GM12878 (cell line): Measurements from ENCODE around the gene TENT4B. TPM values are rescaled to one million over a fixed set of nuclear protein-coding genes. Genes with fewer than 3 reads are reported as not detected.

Source experiments
- ATAC-seq: fragments of 200-7000 bp; cut with Tn5 transposase; 3 replicates; pipeline ENCODE4 v1.9.1; 2020; ENCODE audit warnings: mild to moderate bottlenecking, moderate library complexity
- BruUV-seq: library from RNA; stranded (reverse); fragments of 400-500 nt; replicated peaks from 2 replicates; lab custom pipeline; 2021; lab: Mats Ljungman, UMichigan
- CTCF ChIA-PET: fragments of 300-600 bp; sonication (Branson Sonifier 250); formaldehyde crosslinking; extraction: SDS; loops from one replicate; lab custom pipeline; 2021; ENCODE audit warnings: inconsistent platforms; lab: Yijun Ruan, JAX
- POLR2A ChIA-PET: fragments of 350-600 bp; formaldehyde crosslinking; extraction: SDS; loops from one replicate; lab custom pipeline; 2021; ENCODE audit warnings: inconsistent platforms; lab: Charles Lee
- RAD21 ChIA-PET: fragments of 300-600 bp; sonication (Branson Sonifier 250); formaldehyde crosslinking; loops from one replicate; lab custom pipeline; 2023; ENCODE audit warnings: antibody characterized with exemption; ENCODE audit not compliant: unreplicated experiment; lab: Charles Lee
- SMC1A ChIA-PET: fragments of 300-600 bp; sonication (Branson Sonifier 250); formaldehyde crosslinking; loops from one replicate; lab custom pipeline; 2023; ENCODE audit not compliant: unreplicated experiment, uncharacterized antibody; lab: Charles Lee
- DNase-seq: peaks from one replicate; pipeline ENCODE4 v3.0.0-alpha.2; 2011; ENCODE audit warnings: low read depth, low spot score
- FAIRE-seq: peaks from 3 replicates; lab custom pipeline; 2011; peaks lifted over from hg19 to GRCh38; lab: Jason Lieb, UNC
- H2AFZ ChIP-seq: 2 replicates; pipeline ENCODE4 v1.6.0; 2011; ENCODE audit warnings: low read depth, low read length, control low read depth; ENCODE audit not compliant: control insufficient read depth
- H3K27ac ChIP-seq: 2 replicates; pipeline ENCODE4 v1.5.1; 2011; ENCODE audit warnings: control low read depth; ENCODE audit not compliant: control insufficient read depth, insufficient read depth
- H3K27me3 ChIP-seq, 2 experiments: replicated peaks in 1 of 2; 2 replicates each; pipeline versions ENCODE4 v1.6.0 to v1.6.1; 2011; ENCODE audit warnings: low read length in 1 of 2; ENCODE audit not compliant: control insufficient read depth in 2 of 2, insufficient read depth in 2 of 2
- H3K36me3 ChIP-seq, 2 experiments: 2 replicates each; pipeline ENCODE4 v1.5.1; 2011; ENCODE audit warnings: low read length in 1 of 2; ENCODE audit not compliant: control insufficient read depth in 2 of 2, insufficient read depth in 2 of 2
- H3K4me1 ChIP-seq: 2 replicates; pipeline ENCODE4 v1.6.1; 2011; ENCODE audit warnings: mild to moderate bottlenecking, low read length, moderate library complexity, mixed read lengths; ENCODE audit not compliant: control insufficient read depth, insufficient read depth
- H3K4me2 ChIP-seq: 2 replicates; pipeline ENCODE4 v1.6.0; 2011; ENCODE audit warnings: control low read depth; ENCODE audit not compliant: control insufficient read depth, insufficient read depth
- H3K4me3 ChIP-seq: fragments of 200-600 bp; sonication (generic); 2 replicates; pipeline ENCODE4 v1.5.1; 2016
- H3K79me2 ChIP-seq: 2 replicates; pipeline ENCODE4 v1.6.0; 2011; ENCODE audit warnings: low read length; ENCODE audit not compliant: control insufficient read depth, insufficient read depth
- H3K9ac ChIP-seq: 2 replicates; pipeline ENCODE4 v1.8.0; 2011; ENCODE audit warnings: low read length, control low read depth, mixed read lengths; ENCODE audit not compliant: control insufficient read depth, insufficient read depth
- H3K9me3 ChIP-seq: replicated peaks from 3 replicates; pipeline ENCODE4 v1.5.1; 2011; ENCODE audit warnings: mild to moderate bottlenecking, low read length; ENCODE audit not compliant: control insufficient read depth, insufficient read depth
- H4K20me1 ChIP-seq: 2 replicates; pipeline ENCODE4 v1.6.0; 2011; ENCODE audit not compliant: control insufficient read depth, insufficient read depth
- CREM ChIP-seq: IDR thresholded peaks from 2 replicates; pipeline ENCODE4 v1.6.1; 2014; ENCODE audit warnings: antibody characterized with exemption, low read depth
- MEF2B ChIP-seq: fragments of 450-650 bp; IDR thresholded peaks from 2 replicates; pipeline ENCODE4 v1.6.1; 2018; ENCODE audit warnings: mild to moderate bottlenecking, moderate library complexity; ENCODE audit not compliant: partially characterized antibody, poor library complexity, severe bottlenecking
- MXI1 ChIP-seq: fragments of 150-350 bp; IDR thresholded peaks from 2 replicates; pipeline ENCODE4 v1.6.1; 2011; ENCODE audit warnings: low read depth, mild to moderate bottlenecking, inconsistent platforms, low read length, improper control_type of control experiment
- SMARCA5 ChIP-seq: fragments of 450-650 bp; IDR thresholded peaks from 2 replicates; pipeline ENCODE4 v1.6.1; 2017; ENCODE audit warnings: mild to moderate bottlenecking
- SMC3 ChIP-seq: IDR thresholded peaks from 2 replicates; pipeline ENCODE4 v1.6.1; 2011; ENCODE audit warnings: low read length, improper control_type of control experiment, borderline replicate concordance
- ZNF274 ChIP-seq: IDR thresholded peaks from one replicate; pipeline ENCODE4 v1.8.0; 2011; ENCODE audit not compliant: insufficient read length, insufficient read depth
- WGBS: methylation state at CpG from one replicate; pipeline ENCODE4 v1.1.6; 2016; ENCODE audit warnings: low lambda C conversion rate; ENCODE audit not compliant: insufficient replicate concordance, insufficient coverage; ENCODE audit errors: missing lambda C conversion rate; 5-methylcytosine and 5-hydroxymethylcytosine counted together
- in situ Hi-C: fragments of 300-500 bp; cut with MboI; formaldehyde crosslinking; loops from 9 replicates; pipeline ENCODE4 v1.14.3; 2018; ENCODE audit warnings: mixed read lengths
- intact Hi-C: fragments of 100-400 bp; cut with micrococcal nuclease; formaldehyde crosslinking; loops from one replicate; pipeline ENCODE4 v1.14.2; 2022; ENCODE audit not compliant: unreplicated experiment
- polyA plus RNA-seq, 11 experiments: library from polyadenylated mRNA; depleted of rRNA in 4 of 11; unstranded in 6 of 11; stranded (reverse) in 5 of 11; fragments of >200 nt; fragmentation: Nextera tagmentation in 4 of 11; fragmentation: Illumina TruSeq in 1 of 11; extraction: Ambion mirVana in 4 of 11; extraction: Trizol in 1 of 11; gene quantifications; 1 replicate in 1 of 11; 2 replicates in 10 of 11; pipeline versions ENCODE4 v1.2.1 to v1.2.3, GENCODE V29; 2011 to 2016; ENCODE audit warnings: inconsistent platforms in 2 of 11, missing spikeins in 2 of 11, low read depth in 1 of 11
- total RNA-seq, 4 experiments: library from RNA; depleted of rRNA in 3 of 4; stranded (reverse); fragments of >200 nt in 3 of 4; fragmentation: Illumina TruSeq in 1 of 4; extraction: Trizol in 1 of 4; gene quantifications; 2 replicates each; pipeline versions ENCODE4 v1.2.1 to v1.2.3, GENCODE V29; 2013 to 2021

TENT4B gene
- total and polyA plus RNA-seq, 10 of the 15 experiments (the other 5 are each of a cell fraction or from before 2014, with no cell fraction given): 4.4 to 16.7 (median 10.8) TPM

DNA sequence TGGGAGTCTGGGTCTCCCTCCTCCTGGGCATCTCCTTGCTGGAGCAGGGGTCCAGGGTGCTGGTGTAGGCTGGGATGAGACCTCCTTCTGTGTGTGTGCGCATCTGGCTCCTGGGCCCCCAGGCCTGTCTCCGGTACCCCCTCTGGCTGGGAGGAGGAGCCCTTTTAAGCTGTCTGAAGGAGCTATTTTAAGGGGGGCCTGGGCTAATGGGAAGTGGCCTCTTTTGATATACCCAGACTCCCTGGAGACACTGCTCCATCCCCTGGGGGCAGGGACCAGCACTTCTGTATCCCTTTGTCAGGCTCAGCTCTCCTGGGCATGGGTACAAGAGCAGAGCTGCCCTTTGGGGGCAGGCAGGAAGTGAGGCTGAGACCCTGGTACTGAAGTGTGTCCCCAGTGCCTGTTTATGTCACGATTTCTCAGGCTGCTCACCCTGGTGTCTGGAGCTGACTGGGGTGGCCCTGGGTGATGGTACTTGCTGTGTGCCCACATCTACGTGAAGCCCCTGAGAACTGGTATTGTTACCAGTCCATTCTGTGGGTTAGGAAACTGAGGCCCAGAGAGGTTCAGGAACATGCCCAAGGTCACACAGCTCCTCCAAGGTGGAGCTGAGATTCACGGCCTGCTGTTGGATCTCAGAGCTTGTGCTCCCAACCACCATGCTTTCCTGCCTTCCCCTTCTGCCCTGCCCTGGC, 119.7 kb downstream of the TENT4B start:
- Histone ChIP-seq H3K4me1 (peaks cover 40% of the 10 kb centered on the region), H3K27ac (peak overlapping the region; percentile 93), H3K27me3 (no peaks in the 10 kb centered on the region), H3K79me2 (peaks cover 52% of the 10 kb centered on the region), H4K20me1 (no peaks in the 10 kb centered on the region), H3K9ac (no peak overlapping the region), H2AFZ (no peak overlapping the region), H3K4me3 (no peak overlapping the region), H3K4me2 (no peak overlapping the region), H3K9me3 (no peaks in the 10 kb centered on the region; the same call in 2 of the 3 replicates), H3K36me3 (0 out of 4 replicates have a peak, but pooled peaks cover 0 to 2% of the 10 kb centered on the region in 2 experiments)
- TF ChIP-seq SMC3 (no peak), MEF2B (peak; percentile 68), SMARCA5 (peak; percentile 78), MXI1 (no peak), ZNF274 (no peak), CREM (no peak)
- 80% methylated on average over 5 of the region's 5 CpGs for WGBS
- FAIRE-seq (no peak), DNase-seq (no peak), ATAC-seq (no peak)
- SMC1A ChIA-PET: interaction anchor here (1.1 to 4.0 kb wide), 8 partner anchors 7 to 149 kb away, joined by 3 to 24 read pairs (median 6); partner anchors contain the start of gene ADCY7
- POLR2A ChIA-PET: interaction anchor here (0.6 to 2.6 kb wide), 6 partner anchors 9 to 472 kb away, joined by 3 to 17 read pairs (median 4); no protein-coding TSS in a partner anchor
- BruUV-seq: no TSS peak
- RAD21 ChIA-PET: interaction anchor here (0.9 to 3.8 kb wide), 7 partner anchors 9 to 393 kb away, joined by 3 to 24 read pairs (median 6); partner anchors contain the start of gene CNEP1R1
- CTCF ChIA-PET: interaction anchor here (0.8 to 4.3 kb wide), 8 partner anchors 8 to 474 kb away, joined by 3 to 44 read pairs (median 6); partner anchors contain the start of gene ADCY7
- intact Hi-C loops: loop anchor here (5.0 to 10.0 kb wide), 2 partner anchors 118 to 409 kb away; partner anchors contain the start of genes SNX20 and TENT4B
- in situ Hi-C loops: no loop called here
